ENCODE measurements around the gene MUSK.

- TF ChIP-seq CTCF (conservative IDR thresholded peaks at IDR 0.05) (no peak), ZFX (IDR thresholded peaks at IDR 0.05) (no peak)
Measured at GRCh38 chr9:110728058-110728457, 59.5 kb downstream of the MUSK start.

All from C4-2B (cell line).